T-cell (primary cell): ENCODE data around the gene USP8. TPM values are rescaled to one million over a fixed set of nuclear protein-coding genes. Genes with fewer than 3 reads are reported as not detected.
"Not testable (repeated sequence)": the region's sequence is repeated elsewhere in the genome, so short reads cannot be mapped to it uniquely, and the experiment has no call there.

Experiments
- ATAC-seq, 4 experiments: fragments of 200-7000 bp in 3 of 4; fragments of 150-1000 bp in 1 of 4; cut with Tn5 transposase; replicated peaks in 1 of 4; 1 replicate in 3 of 4; 2 replicates in 1 of 4; pipeline ENCODE4 v1.10.0; 2021; ENCODE audit warnings: moderate library complexity in 3 of 4, mild to moderate bottlenecking in 2 of 4, moderate number of reproducible peaks in 1 of 4
- CTCF ChIA-PET, 2 donors: fragments of 300-600 bp; sonication (Branson Sonifier 250); formaldehyde crosslinking; loops; one replicate each; lab custom pipeline; 2022; ENCODE audit warnings: antibody characterized with exemption in 2 of 2; lab: Charles Lee
- POLR2A ChIA-PET, 2 donors: fragments of 300-600 bp; sonication (Branson Sonifier 250); formaldehyde crosslinking; loops; one replicate each; lab custom pipeline; 2022; ENCODE audit warnings: antibody characterized with exemption in 2 of 2; lab: Charles Lee
- DNase-seq, 35 experiments: peaks; one replicate each; pipeline versions ENCODE4 v3.0.0 to v3.0.0-alpha.2; 2013 to 2023
- H3K27ac ChIP-seq: one replicate; pipeline ENCODE4 v1.5.1; 2013; ENCODE audit warnings: low read length
- H3K27me3 ChIP-seq, 2 experiments: replicated peaks in 1 of 2; 1 replicate in 1 of 2; 2 replicates in 1 of 2; pipeline versions ENCODE4 v1.6.1 to v1.7.0; 2013; ENCODE audit warnings: low read length in 1 of 2, mixed read lengths in 1 of 2; ENCODE audit not compliant: control insufficient read depth in 2 of 2, insufficient read depth in 2 of 2; ENCODE audit errors: extremely low read depth in 1 of 2
- H3K36me3 ChIP-seq, 2 donors: 1 replicate in 1 of 2; 2 replicates in 1 of 2; pipeline versions ENCODE4 v1.6.1 to v1.7.0; 2013; ENCODE audit warnings: low read length in 1 of 2; ENCODE audit not compliant: control insufficient read depth in 2 of 2, insufficient read depth in 1 of 2; ENCODE audit errors: extremely low read depth in 1 of 2
- H3K4me1 ChIP-seq, 2 experiments: 1 replicate in 1 of 2; 2 replicates in 1 of 2; pipeline versions ENCODE4 v1.6.1 to v1.7.0; 2013; ENCODE audit warnings: low read length in 2 of 2, mixed read lengths in 1 of 2; ENCODE audit not compliant: insufficient read depth in 2 of 2, control insufficient read depth in 1 of 2; ENCODE audit errors: extremely low read depth in 1 of 2
- H3K4me3 ChIP-seq, 2 donors: 1 replicate in 1 of 2; 2 replicates in 1 of 2; pipeline versions ENCODE4 v1.5.1 to v1.7.0; 2013; ENCODE audit warnings: mild to moderate bottlenecking in 2 of 2, low read length in 1 of 2, moderate library complexity in 1 of 2; ENCODE audit not compliant: control insufficient read depth in 1 of 2; ENCODE audit errors: extremely low read depth in 1 of 2
- H3K9me3 ChIP-seq: 2 replicates; pipeline ENCODE4 v1.7.0; 2013
- H3K27ac Mint-ChIP-seq, 2 donors: one replicate each; pipeline ENCODE4 v1.8.0; 2020 to 2021; ENCODE audit warnings: mild to moderate bottlenecking in 2 of 2, mixed read lengths in 2 of 2
- H3K27me3 Mint-ChIP-seq, 2 donors: one replicate each; pipeline ENCODE4 v1.8.0; 2021 to 2022; ENCODE audit warnings: mixed read lengths in 2 of 2
- H3K36me3 Mint-ChIP-seq: one replicate; pipeline ENCODE4 v1.8.0; 2021; ENCODE audit warnings: mixed read lengths
- H3K4me1 Mint-ChIP-seq, 3 donors: one replicate each; pipeline ENCODE4 v1.8.0; 2020 to 2022; ENCODE audit warnings: mixed read lengths in 3 of 3, mild to moderate bottlenecking in 1 of 3
- H3K4me3 Mint-ChIP-seq, 3 donors: one replicate each; pipeline ENCODE4 v1.8.0; 2020 to 2022; ENCODE audit warnings: mild to moderate bottlenecking in 3 of 3, mixed read lengths in 3 of 3, moderate library complexity in 3 of 3
- H3K9me3 Mint-ChIP-seq, 3 donors: one replicate each; pipeline ENCODE4 v1.8.0; 2020 to 2022; ENCODE audit warnings: mixed read lengths in 3 of 3
- WGBS: methylation state at CpG from one replicate; pipeline ENCODE4 v1.1.5; 2013; ENCODE audit warnings: missing lambda C conversion rate; ENCODE audit not compliant: insufficient coverage; 5-methylcytosine and 5-hydroxymethylcytosine counted together
- total RNA-seq, 35 experiments: library from RNA in 6 of 35; stranded (reverse) in 6 of 35; fragments of 120-200 nt in 1 of 35; gene quantifications; one replicate each; pipeline versions ENCODE4 v1.2.1 to v1.2.4 and lab custom pipeline; 2013 to 2026

USP8 gene
- total RNA-seq, 5 donors from 2014 or later (not counting 1 experiment from before 2014, with no cell fraction given): 45.0 to 56.0 (median 52.7) TPM

DNA sequence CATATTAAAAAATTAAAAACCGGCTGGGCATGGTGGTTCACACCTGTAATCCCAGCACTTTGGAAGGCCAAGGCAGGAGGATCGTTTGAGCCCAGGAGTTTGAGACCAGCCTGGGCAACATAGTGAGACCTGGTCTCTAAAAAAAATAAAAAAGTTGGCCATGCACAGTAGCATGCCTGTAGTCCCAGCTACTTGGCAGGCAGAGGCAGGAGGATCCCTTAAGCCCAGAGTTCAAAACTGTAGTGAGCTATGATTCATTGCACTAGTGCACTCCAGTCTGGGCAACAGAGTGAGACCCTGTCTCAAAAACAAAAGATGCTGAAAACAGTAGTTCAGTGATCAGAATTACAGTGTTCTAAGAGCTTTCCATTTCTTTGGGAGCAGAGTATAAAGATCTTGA lies 81.5 kb downstream of the USP8 start:
- H3K36me3 ChIP-seq: peaks cover 0 to 13% of the 10 kb centered on the region in 2 donors
- not testable (repeated sequence) for H3K4me3 Mint-ChIP-seq, H3K27me3 Mint-ChIP-seq, H3K4me1 ChIP-seq, H3K27me3 ChIP-seq, H3K9me3 ChIP-seq, ATAC-seq, H3K27ac Mint-ChIP-seq, H3K4me1 Mint-ChIP-seq, DNase-seq, H3K9me3 Mint-ChIP-seq, H3K4me3 ChIP-seq, H3K27ac ChIP-seq
- 80% methylated on average over 2 of the region's 2 CpGs for WGBS
- ChIA-PET CTCF (interaction anchor here (0.5 to 0.6 kb wide), 2 partner anchors 35 to 202 kb away, joined by 3 to 4 read pairs; no protein-coding TSS in a partner anchor), POLR2A (interaction anchor here in 1 of 2 donors (0.6 kb wide), 1 partner anchor 1535 kb away, joined by 3 read pairs; no protein-coding TSS in a partner anchor)
- peaks cover 28% of the 10 kb centered on the region for H3K36me3 Mint-ChIP-seq

GRCh38 chr15:50506121-50506520 lies 81.9 kb downstream of the USP8 start:
- Mint-ChIP-seq H3K4me1 (no peaks in the 10 kb centered on the region), H3K27me3 (no peaks in the 10 kb centered on the region), H3K4me3 (no peak overlapping the region), H3K36me3 (peaks cover 28% of the 10 kb centered on the region), H3K27ac (no peak overlapping the region), H3K9me3 (no peaks in the 10 kb centered on the region)
- ATAC-seq (no peak), DNase-seq (no peak)
- POLR2A ChIA-PET: interaction anchor here in 1 of 2 donors (0.6 kb wide), 1 partner anchor 1535 kb away, joined by 3 read pairs; no protein-coding TSS in a partner anchor
- Histone ChIP-seq H3K36me3 (peaks cover 0 to 11% of the 10 kb centered on the region in 2 donors), H3K9me3 (no peaks in the 10 kb centered on the region), H3K27me3 (no peaks in the 10 kb centered on the region), H3K27ac (no peak overlapping the region), H3K4me3 (no peak overlapping the region), H3K4me1 (no peaks in the 10 kb centered on the region)
- CTCF ChIA-PET: interaction anchor here in 1 of 2 donors (0.6 to 0.7 kb wide), 3 partner anchors 131 to 202 kb away, joined by 3 to 7 read pairs (median 4); no protein-coding TSS in a partner anchor
- 97% methylated on average over 3 of the region's 8 CpGs for WGBS

- Mint-ChIP-seq H3K36me3 (peaks cover 17% of the 10 kb centered on the region), H3K4me3 (no peak overlapping the region), H3K27me3 (no peaks in the 10 kb centered on the region), H3K9me3 (peaks cover 0 to 10% (median 0%) of the 10 kb centered on the region in 3 donors), H3K27ac (no peak overlapping the region), H3K4me1 (no peaks in the 10 kb centered on the region)
- no peak overlapping the region for H3K27ac ChIP-seq
- CTCF ChIA-PET: no interaction called here
- H3K27me3 ChIP-seq: no peaks in the 10 kb centered on the region
- DNase-seq (no peak), ATAC-seq (no peak)
- no peaks in the 10 kb centered on the region for H3K36me3 ChIP-seq
- H3K4me3 ChIP-seq: no peak overlapping the region
- no peaks in the 10 kb centered on the region for H3K4me1 ChIP-seq
- POLR2A ChIA-PET: no interaction called here
- no peaks in the 10 kb centered on the region for H3K9me3 ChIP-seq
Observed at GRCh38 chr15:50513001-50513400, 88.8 kb downstream of the USP8 start.

- no peaks in the 10 kb centered on the region for H3K4me1 Mint-ChIP-seq
Observed at GRCh38 chr15:50519740-50520425, 95.7 kb downstream of the USP8 start.

DNA sequence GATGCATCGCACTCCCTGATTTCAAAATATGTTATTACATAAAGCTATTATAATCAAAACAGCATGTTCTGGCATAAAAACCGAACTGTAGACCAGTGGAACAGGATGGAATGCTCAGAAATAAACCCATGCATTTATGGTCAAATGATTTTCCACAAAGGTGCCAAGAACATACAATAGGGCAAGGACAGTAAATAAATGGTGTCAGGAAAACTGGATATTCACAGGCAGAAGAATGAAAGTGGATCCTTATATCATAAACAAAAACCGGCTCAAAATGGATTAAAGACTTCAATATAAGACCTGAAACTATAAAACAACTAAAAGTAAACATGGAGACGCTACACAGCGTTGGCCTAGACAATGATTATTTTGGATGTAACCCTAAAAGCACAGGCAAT lies 99.6 kb downstream of the USP8 start:
- Mint-ChIP-seq H3K4me3 (no peak overlapping the region), H3K9me3 (peaks cover 0 to 4% (median 3%) of the 10 kb centered on the region in 3 donors), H3K27me3 (no peaks in the 10 kb centered on the region), H3K4me1 (no peaks in the 10 kb centered on the region), H3K27ac (no peak overlapping the region), H3K36me3 (peaks cover 3% of the 10 kb centered on the region)
- no peak overlapping the region for H3K27ac ChIP-seq
- WGBS: no CpG with 5 or more reads among the region's 5 CpGs
- H3K4me1 ChIP-seq: no peaks in the 10 kb centered on the region
- H3K4me3 ChIP-seq: no peak overlapping the region
- no peaks in the 10 kb centered on the region for H3K9me3 ChIP-seq
- H3K36me3 ChIP-seq: no peaks in the 10 kb centered on the region
- ChIA-PET CTCF (no interaction called here), POLR2A (no interaction called here)
- DNase-seq (no peak), ATAC-seq (no peak)
- H3K27me3 ChIP-seq: no peaks in the 10 kb centered on the region

More at GRCh38 chr15:50519740-50520425, 95.7 kb downstream of the USP8 start:
- Mint-ChIP-seq H3K27ac (no peak overlapping the region), H3K9me3 (peaks cover 1 to 10% (median 5%) of the 10 kb centered on the region in 3 donors), H3K36me3 (peaks cover 7% of the 10 kb centered on the region), H3K27me3 (no peaks in the 10 kb centered on the region), H3K4me3 (no peak overlapping the region)
- DNase-seq (no peak), ATAC-seq (no peak)
- Histone ChIP-seq H3K27me3 (no peaks in the 10 kb centered on the region), H3K4me1 (no peaks in the 10 kb centered on the region), H3K36me3 (no peaks in the 10 kb centered on the region), H3K9me3 (no peaks in the 10 kb centered on the region), H3K27ac (no peak overlapping the region), H3K4me3 (no peak overlapping the region)
- ChIA-PET POLR2A (interaction anchor here in 1 of 2 donors (0.5 kb wide), 1 partner anchor 49 kb away, joined by 12 read pairs; no protein-coding TSS in a partner anchor), CTCF (interaction anchor here in 1 of 2 donors (0.6 kb wide), 1 partner anchor 50 kb away, joined by 3 read pairs; no protein-coding TSS in a partner anchor)
- WGBS: 100% methylated on average over 2 of the region's 7 CpGs

DNA sequence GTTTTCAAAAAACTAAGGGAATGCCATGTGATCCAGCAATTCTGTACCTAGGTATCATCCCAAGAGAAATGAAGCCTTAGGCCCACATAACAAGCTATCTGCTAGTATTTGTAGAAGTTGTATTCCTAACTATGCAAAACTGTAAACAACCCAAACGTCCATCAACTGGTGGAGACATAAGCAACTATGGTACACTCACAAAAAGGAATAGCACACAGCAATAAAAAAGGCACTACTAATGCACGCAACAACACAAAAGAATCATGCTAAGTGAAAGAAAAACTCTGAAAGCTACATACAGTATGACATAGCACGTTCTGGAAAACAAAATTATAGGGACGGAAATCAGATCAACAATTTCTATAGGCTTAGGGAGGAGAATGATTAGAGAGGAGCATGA lies 107.0 kb downstream of the USP8 start:
- peaks cover 0 to 4% (median 0%) of the 10 kb centered on the region in 3 donors for H3K9me3 Mint-ChIP-seq
- Histone ChIP-seq H3K4me3 (no peak overlapping the region), H3K36me3 (no peaks in the 10 kb centered on the region), H3K4me1 (no peaks in the 10 kb centered on the region), H3K9me3 (no peaks in the 10 kb centered on the region), H3K27ac (no peak overlapping the region), H3K27me3 (no peaks in the 10 kb centered on the region)
- H3K36me3 Mint-ChIP-seq: peaks cover 3% of the 10 kb centered on the region
- ATAC-seq: no peak
- ChIA-PET POLR2A (interaction anchor here in 1 of 2 donors (0.6 kb wide), 1 partner anchor 202 kb away, joined by 4 read pairs; no protein-coding TSS in a partner anchor), CTCF (interaction anchor here (0.9 to 1.2 kb wide), 2 partner anchors 12 kb away, joined by 3 read pairs; no protein-coding TSS in a partner anchor)
- no peak overlapping the region for H3K27ac Mint-ChIP-seq
- H3K4me1 Mint-ChIP-seq: no peaks in the 10 kb centered on the region
- WGBS: 100% methylated on average over 3 of the region's 4 CpGs
- no peak for DNase-seq
- H3K27me3 Mint-ChIP-seq: no peaks in the 10 kb centered on the region
- H3K4me3 Mint-ChIP-seq: no peak overlapping the region
